ENCODE data around the gene THNSL1.

The THNSL1 gene

DNA sequence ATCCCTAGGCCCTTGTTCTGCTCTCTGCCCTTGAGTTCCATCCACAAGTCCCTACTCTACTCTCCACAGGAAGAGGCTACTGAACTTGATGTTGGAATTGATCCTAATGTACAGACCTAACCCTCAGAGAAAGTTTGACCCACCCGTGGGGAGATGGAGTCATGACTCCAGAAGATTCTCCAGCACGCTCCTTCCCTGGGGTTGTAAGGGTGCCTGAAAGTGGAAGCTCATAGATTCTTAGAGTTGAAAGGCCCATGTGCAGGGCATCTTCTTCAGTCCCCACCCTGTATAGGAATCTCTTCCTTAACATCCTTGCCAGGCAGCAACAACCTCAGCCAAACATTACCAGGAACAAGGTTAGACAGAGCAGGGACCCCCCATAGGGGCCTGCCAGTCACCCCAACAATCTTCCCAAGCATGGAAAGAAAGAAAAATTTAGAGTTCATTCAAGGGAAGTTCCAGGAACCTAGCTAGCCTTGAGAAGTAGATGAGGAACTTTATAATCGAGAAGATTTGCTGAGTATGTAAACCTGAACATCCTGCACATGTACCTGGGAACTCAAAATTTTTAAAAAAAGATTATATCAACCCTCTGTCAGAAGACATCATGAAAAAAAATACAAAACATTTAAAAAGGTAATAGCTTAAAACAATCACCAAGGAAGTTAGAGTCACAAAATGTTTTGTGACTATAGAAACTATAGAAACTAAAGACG, 49.5 kb downstream of the THNSL1 start:
- no peak overlapping the region for H3K4me3 ChIP-seq (ENCODE audit: low read length, poor library complexity, severe bottlenecking)
- H3K27me3 ChIP-seq (ENCODE audit: insufficient read depth, low read length, poor library complexity, severe bottlenecking): no peaks in the 10 kb centered on the region
- H2AFZ ChIP-seq (ENCODE audit: low read length): no peak overlapping the region
- H3K79me2 ChIP-seq (ENCODE audit: insufficient read depth, low read length): no peaks in the 10 kb centered on the region
- no peak overlapping the region for H3K9ac ChIP-seq (ENCODE audit: low read depth, low read length, poor library complexity, severe bottlenecking)
- no peaks in the 10 kb centered on the region for H3K9me2 ChIP-seq (replicated peaks; ENCODE audit: low read depth, low read length)
- no peak overlapping the region for H3K4me2 ChIP-seq (ENCODE audit: low read depth, low read length, poor library complexity, severe bottlenecking)
- no peaks in the 10 kb centered on the region for H3K9me3 ChIP-seq (ENCODE audit: insufficient read depth, low read depth, low read length)
- H3K36me3 ChIP-seq (ENCODE audit: insufficient read depth, low read length): no peaks in the 10 kb centered on the region
- no peaks in the 10 kb centered on the region for H4K20me1 ChIP-seq (ENCODE audit: insufficient read depth, low read length, poor library complexity, severe bottlenecking)
- H3F3A ChIP-seq (ENCODE audit: low read depth): no peaks in the 10 kb centered on the region
- peaks cover 5% of the 10 kb centered on the region for H3K4me1 ChIP-seq (ENCODE audit: insufficient read depth, low read length, poor library complexity, severe bottlenecking)
- TF ChIP-seq CTCF (conservative IDR thresholded peaks at IDR 0.05; ENCODE audit: low read length) (no peak), EZH2phosphoT487 (IDR thresholded peaks at IDR 0.05; ENCODE audit: borderline replicate concordance) (no peak)

GRCh38 chr10:25068152-25069058, 52.0 kb downstream of the THNSL1 start:
- no peak overlapping the region for H3K4me3 ChIP-seq (ENCODE audit: low read length, poor library complexity, severe bottlenecking)
- no peak overlapping the region for H2AFZ ChIP-seq (ENCODE audit: low read length)

DNA sequence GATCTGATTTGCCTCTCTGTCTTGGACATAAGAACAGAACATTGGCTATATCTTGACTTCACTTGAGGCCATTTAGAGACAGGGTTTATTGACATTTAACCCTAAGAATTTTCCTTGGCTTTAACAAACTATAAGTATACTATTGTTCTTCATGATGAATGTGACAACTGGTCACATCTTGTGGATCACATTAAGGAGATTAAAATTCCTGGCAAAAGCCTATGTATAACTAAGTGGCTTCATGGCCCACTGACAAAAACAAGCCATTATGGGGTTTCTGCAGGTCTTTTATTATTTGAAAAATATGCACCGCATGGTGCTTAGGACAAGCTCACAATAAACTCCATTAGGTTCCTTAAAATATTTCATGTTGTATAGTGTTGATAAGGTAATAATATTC, 54.8 kb downstream of the THNSL1 start:
- H3K9me2 ChIP-seq (replicated peaks; ENCODE audit: low read depth, low read length): no peaks in the 10 kb centered on the region
- H3K36me3 ChIP-seq (ENCODE audit: insufficient read depth, low read length): no peaks in the 10 kb centered on the region
- H3K9ac ChIP-seq (ENCODE audit: low read depth, low read length, poor library complexity, severe bottlenecking): no peak overlapping the region
- no peaks in the 10 kb centered on the region for H3K9me3 ChIP-seq (ENCODE audit: insufficient read depth, low read depth, low read length)
- no peak overlapping the region for H3K4me2 ChIP-seq (ENCODE audit: low read depth, low read length, poor library complexity, severe bottlenecking)
- no peaks in the 10 kb centered on the region for H3K4me1 ChIP-seq (ENCODE audit: insufficient read depth, low read length, poor library complexity, severe bottlenecking)
- H3F3A ChIP-seq (ENCODE audit: low read depth): no peaks in the 10 kb centered on the region
- no peaks in the 10 kb centered on the region for H3K27me3 ChIP-seq (ENCODE audit: insufficient read depth, low read length, poor library complexity, severe bottlenecking)
- H3K79me2 ChIP-seq (ENCODE audit: insufficient read depth, low read length): no peaks in the 10 kb centered on the region
- TF ChIP-seq CTCF (conservative IDR thresholded peaks at IDR 0.05; ENCODE audit: low read length) (no peak), EZH2phosphoT487 (IDR thresholded peaks at IDR 0.05; ENCODE audit: borderline replicate concordance) (no peak)
- no peaks in the 10 kb centered on the region for H4K20me1 ChIP-seq (ENCODE audit: insufficient read depth, low read length, poor library complexity, severe bottlenecking)
- H3K4me3 ChIP-seq (ENCODE audit: low read length, poor library complexity, severe bottlenecking): no peak overlapping the region
- no peak overlapping the region for H2AFZ ChIP-seq (ENCODE audit: low read length)

More at GRCh38 chr10:25068152-25069058, 52.0 kb downstream of the THNSL1 start:
- Histone ChIP-seq H3K9me2 (replicated peaks; ENCODE audit: low read depth, low read length) (no peaks in the 10 kb centered on the region), H3K9ac (ENCODE audit: low read depth, low read length, poor library complexity, severe bottlenecking) (no peak overlapping the region), H3K79me2 (ENCODE audit: insufficient read depth, low read length) (no peaks in the 10 kb centered on the region), H3K36me3 (ENCODE audit: insufficient read depth, low read length) (no peaks in the 10 kb centered on the region), H3K4me2 (ENCODE audit: low read depth, low read length, poor library complexity, severe bottlenecking) (no peak overlapping the region), H3K4me1 (ENCODE audit: insufficient read depth, low read length, poor library complexity, severe bottlenecking) (no peaks in the 10 kb centered on the region), H4K20me1 (ENCODE audit: insufficient read depth, low read length, poor library complexity, severe bottlenecking) (no peaks in the 10 kb centered on the region), H3K27me3 (ENCODE audit: insufficient read depth, low read length, poor library complexity, severe bottlenecking) (no peaks in the 10 kb centered on the region), H3K9me3 (ENCODE audit: insufficient read depth, low read depth, low read length) (no peaks in the 10 kb centered on the region), H3F3A (ENCODE audit: low read depth) (no peaks in the 10 kb centered on the region)
- TF ChIP-seq CTCF (conservative IDR thresholded peaks at IDR 0.05; ENCODE audit: low read length) (no peak), EZH2phosphoT487 (IDR thresholded peaks at IDR 0.05; ENCODE audit: borderline replicate concordance) (no peak)

Data from Loucy (cell line).